Measurements from ENCODE around the gene CCDC186.

DNA sequence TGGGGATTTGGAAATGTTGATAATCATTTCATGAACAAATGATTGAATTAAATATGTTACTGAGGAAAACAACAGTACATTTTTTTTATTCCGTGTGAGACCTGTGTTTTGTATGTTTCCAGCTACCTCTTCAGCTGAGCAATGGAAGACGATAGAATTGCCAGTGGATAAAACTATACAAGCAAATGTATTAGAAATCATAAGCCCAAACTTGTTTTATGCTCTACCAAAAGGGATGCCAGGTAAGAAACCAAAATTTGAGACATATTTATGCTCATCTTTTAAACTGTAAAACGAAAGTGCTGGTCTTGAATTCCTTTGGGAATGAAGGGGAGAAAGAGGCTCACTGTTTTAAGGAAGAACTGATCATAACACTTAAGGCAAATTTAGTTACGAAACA, 47.2 kb upstream of the CCDC186 start:
- TF ChIP-seq, protein P1, sequence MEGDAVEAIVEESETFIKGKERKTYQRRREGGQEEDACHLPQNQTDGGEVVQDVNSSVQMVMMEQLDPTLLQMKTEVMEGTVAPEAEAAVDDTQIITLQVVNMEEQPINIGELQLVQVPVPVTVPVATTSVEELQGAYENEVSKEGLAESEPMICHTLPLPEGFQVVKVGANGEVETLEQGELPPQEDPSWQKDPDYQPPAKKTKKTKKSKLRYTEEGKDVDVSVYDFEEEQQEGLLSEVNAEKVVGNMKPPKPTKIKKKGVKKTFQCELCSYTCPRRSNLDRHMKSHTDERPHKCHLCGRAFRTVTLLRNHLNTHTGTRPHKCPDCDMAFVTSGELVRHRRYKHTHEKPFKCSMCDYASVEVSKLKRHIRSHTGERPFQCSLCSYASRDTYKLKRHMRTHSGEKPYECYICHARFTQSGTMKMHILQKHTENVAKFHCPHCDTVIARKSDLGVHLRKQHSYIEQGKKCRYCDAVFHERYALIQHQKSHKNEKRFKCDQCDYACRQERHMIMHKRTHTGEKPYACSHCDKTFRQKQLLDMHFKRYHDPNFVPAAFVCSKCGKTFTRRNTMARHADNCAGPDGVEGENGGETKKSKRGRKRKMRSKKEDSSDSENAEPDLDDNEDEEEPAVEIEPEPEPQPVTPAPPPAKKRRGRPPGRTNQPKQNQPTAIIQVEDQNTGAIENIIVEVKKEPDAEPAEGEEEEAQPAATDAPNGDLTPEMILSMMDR (IDR thresholded peaks at IDR 0.05), result no peak
- TF ChIP-seq EZH2 (IDR thresholded peaks at IDR 0.05) (no peak), EZH2phosphoT487 (IDR thresholded peaks at IDR 0.05) (no peak)
